Ascending aorta (tissue), 2 donors: ENCODE data around the gene DKC1. TPM values are rescaled to one million over a fixed set of nuclear protein-coding genes. Genes with fewer than 3 reads are reported as not detected.
A peak's percentile ranks its signal among the peaks of the same experiment; 100 is the strongest.

Experiments used
- DNase-seq, 2 donors: peaks; one replicate each; pipeline ENCODE4 v3.0.0-alpha.2; 2019; ENCODE audit warnings: low spot score in 2 of 2
- H3K27ac ChIP-seq, 2 donors: fragments of 200-600 bp; sonication (generic); one replicate each; pipeline ENCODE4 v1.5.1; 2016 to 2017; ENCODE audit warnings: mild to moderate bottlenecking in 1 of 2
- H3K27me3 ChIP-seq: fragments of 200-600 bp; sonication (generic); one replicate; pipeline ENCODE4 v1.5.1; 2017
- H3K36me3 ChIP-seq, 2 donors: fragments of 200-600 bp; sonication (generic); one replicate each; pipeline ENCODE4 v1.5.1; 2016
- H3K4me1 ChIP-seq, 2 donors: fragments of 200-600 bp; sonication (generic); one replicate each; pipeline ENCODE4 v1.5.1; 2016 to 2017; ENCODE audit warnings: mild to moderate bottlenecking in 1 of 2
- H3K4me3 ChIP-seq, 2 donors: fragments of 200-600 bp; sonication (generic); one replicate each; pipeline ENCODE4 v1.5.1; 2016 to 2017; ENCODE audit warnings: mild to moderate bottlenecking in 1 of 2
- H3K9me3 ChIP-seq, 2 donors: fragments of 200-600 bp; sonication (generic); one replicate each; pipeline ENCODE4 v1.5.1; 2016
- intact Hi-C: fragments of 100-400 bp; cut with DNase I; formaldehyde crosslinking; loops from one replicate; pipeline ENCODE4 v1.15.1; 2023
- total RNA-seq: library from RNA; depleted of rRNA; stranded (reverse); fragments of >200 nt; gene quantifications from one replicate; pipeline ENCODE4 v1.1.0, GENCODE V29; 2016
- TF ChIP-seq, protein P1 (sequence below), 3 experiments: fragments of 200-600 bp in 2 of 3; fragments of 450-650 bp in 1 of 3; sonication (generic) in 2 of 3; IDR thresholded peaks; one replicate each; pipeline ENCODE4 v1.5.1; 2016 to 2019; ENCODE audit warnings: antibody characterized with exemption in 3 of 3, mild to moderate bottlenecking in 1 of 3, moderate library complexity in 1 of 3

Gene DKC1
- total RNA-seq, 1 donor from 2014 or later = 3.4 TPM

DNA sequence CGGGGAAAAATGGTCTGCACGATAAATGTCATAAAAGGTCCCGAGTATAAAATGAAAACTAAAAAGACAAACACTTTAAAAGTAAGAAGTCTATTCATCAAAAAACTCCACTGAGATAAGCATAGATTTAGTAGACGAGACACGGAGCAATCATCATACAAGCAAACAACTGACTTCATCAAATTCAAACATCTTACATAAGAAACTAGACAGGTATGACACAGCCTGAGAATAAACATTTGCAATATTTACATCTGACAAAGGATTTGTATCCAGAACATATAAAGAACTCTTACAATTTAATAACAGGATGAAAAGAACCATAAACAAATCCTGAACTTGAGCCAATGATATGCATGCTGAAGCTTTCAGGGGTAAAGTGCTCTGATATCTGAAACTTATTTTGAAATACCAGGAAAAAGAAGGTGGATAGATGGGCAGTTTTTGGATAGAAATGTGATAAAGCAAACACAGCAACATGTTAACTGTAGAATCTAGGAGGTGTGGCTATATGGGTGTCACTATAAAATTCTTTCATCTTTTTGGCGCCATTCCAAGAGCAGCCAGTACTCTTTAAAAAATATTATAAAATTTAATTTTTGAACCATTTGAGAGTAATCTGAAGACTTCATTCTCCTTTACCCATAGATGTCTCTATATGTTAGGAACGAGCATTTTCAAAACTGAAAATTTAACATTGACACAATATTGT is 30.6 kb downstream of the DKC1 start:
- intact Hi-C loops = no loop called here
- DNase-seq = no peak
- H3K9me3 ChIP-seq = no peaks in the 10 kb centered on the region
- no peaks in the 10 kb centered on the region for H3K4me1 ChIP-seq
- no peaks in the 10 kb centered on the region for H3K36me3 ChIP-seq
- no peak overlapping the region for H3K4me3 ChIP-seq
- TF ChIP-seq, protein P1, sequence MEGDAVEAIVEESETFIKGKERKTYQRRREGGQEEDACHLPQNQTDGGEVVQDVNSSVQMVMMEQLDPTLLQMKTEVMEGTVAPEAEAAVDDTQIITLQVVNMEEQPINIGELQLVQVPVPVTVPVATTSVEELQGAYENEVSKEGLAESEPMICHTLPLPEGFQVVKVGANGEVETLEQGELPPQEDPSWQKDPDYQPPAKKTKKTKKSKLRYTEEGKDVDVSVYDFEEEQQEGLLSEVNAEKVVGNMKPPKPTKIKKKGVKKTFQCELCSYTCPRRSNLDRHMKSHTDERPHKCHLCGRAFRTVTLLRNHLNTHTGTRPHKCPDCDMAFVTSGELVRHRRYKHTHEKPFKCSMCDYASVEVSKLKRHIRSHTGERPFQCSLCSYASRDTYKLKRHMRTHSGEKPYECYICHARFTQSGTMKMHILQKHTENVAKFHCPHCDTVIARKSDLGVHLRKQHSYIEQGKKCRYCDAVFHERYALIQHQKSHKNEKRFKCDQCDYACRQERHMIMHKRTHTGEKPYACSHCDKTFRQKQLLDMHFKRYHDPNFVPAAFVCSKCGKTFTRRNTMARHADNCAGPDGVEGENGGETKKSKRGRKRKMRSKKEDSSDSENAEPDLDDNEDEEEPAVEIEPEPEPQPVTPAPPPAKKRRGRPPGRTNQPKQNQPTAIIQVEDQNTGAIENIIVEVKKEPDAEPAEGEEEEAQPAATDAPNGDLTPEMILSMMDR (IDR thresholded peaks at IDR 0.05) = no peak
- no peaks in the 10 kb centered on the region for H3K27me3 ChIP-seq
- no peak overlapping the region for H3K27ac ChIP-seq

DNA sequence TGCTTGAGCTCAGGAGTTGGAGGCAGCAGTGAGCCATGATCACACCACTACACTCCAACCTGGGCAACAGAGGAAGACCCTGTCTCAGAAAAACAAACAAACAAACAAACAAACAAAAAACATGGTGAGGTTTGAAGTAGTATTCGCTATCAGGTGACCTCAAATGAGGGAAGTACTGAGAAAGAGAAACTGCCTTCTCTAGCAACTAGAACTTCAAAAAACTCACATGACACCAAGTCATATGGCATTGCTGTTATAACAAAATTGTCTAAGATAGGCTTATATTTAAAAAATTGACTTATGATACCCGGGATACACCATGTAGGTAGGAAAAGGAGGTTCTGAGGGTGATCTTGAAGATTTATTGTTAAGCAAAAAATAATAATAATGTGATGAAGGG is 32.4 kb downstream of the DKC1 start:
- H3K27me3 ChIP-seq = no peaks in the 10 kb centered on the region
- no peak for DNase-seq
- TF ChIP-seq, protein P1 (IDR thresholded peaks at IDR 0.05) = no peak
- intact Hi-C loops = no loop called here
- no peaks in the 10 kb centered on the region for H3K36me3 ChIP-seq
- H3K9me3 ChIP-seq = no peaks in the 10 kb centered on the region
- H3K4me1 ChIP-seq = no peaks in the 10 kb centered on the region
- H3K4me3 ChIP-seq = no peak overlapping the region
- no peak overlapping the region for H3K27ac ChIP-seq

DNA sequence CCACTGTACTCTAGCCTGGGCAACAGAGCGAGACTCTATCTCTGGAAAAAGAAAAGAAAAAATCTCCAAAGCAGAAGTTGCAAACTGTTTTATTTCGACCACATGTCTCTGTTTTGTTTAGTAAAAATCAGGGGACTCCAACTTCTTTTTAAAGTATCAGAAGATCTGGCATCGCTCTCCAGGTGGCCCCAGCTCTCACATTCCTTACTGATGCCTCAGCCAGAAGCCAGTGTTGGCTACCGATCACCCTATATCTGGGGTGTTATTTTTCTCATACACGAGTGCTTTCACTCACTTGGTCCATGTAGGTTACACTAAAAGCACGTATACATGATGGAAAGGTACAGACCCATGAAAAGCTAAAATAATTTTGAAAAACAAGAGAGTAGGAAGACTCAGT is 34.3 kb downstream of the DKC1 start:
- Histone ChIP-seq H3K4me1 (no peaks in the 10 kb centered on the region), H3K4me3 (no peak overlapping the region), H3K9me3 (no peaks in the 10 kb centered on the region), H3K27ac (no peak overlapping the region), H3K36me3 (no peaks in the 10 kb centered on the region), H3K27me3 (no peaks in the 10 kb centered on the region)
- no peak for DNase-seq
- TF ChIP-seq, protein P1 (IDR thresholded peaks at IDR 0.05) = no peak
- intact Hi-C loops = no loop called here

DNA sequence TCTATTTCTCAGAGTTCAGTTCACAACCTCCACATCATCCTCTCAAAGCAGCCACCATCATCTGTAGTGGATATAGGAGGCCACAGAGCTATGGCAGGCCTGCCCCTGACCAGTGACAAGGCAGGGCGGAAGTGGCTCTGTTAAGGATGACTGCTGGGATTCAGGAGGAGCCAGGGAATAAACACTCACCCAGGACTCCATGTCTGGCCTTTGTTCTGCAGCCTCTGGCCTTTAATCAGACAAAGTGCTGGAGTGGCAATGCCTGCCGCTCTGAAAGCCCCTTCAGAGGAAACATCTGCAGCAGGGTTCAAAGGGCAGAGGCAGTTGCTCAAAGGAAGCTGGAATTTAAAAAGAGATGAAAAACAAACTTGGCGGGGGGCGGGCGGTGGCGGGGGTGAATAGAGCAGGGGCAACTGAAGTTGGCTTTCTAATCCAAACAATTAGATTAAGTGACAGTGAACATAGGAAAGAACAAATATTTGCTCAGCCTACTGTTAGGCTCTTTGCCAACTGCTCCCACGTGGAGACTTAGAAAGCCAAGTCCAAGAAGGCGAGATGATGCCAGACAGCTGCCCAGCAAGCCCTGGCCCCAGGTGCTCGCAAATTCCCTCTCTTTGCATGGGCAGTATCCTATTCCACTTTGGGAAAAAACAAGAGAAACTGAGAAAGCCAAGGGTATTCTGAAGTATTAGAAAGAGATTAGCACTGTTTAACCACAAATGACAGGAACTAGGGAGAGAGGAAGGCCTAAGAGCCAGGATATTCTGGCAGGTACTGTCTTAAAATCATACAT is 37.1 kb downstream of the DKC1 start:
- DNase-seq = no peak
- no peak overlapping the region for H3K4me3 ChIP-seq
- intact Hi-C loops = no loop called here
- H3K27ac ChIP-seq = peak overlapping the region; percentile 31 to 45
- no peaks in the 10 kb centered on the region for H3K9me3 ChIP-seq
- TF ChIP-seq, protein P1 (IDR thresholded peaks at IDR 0.05) = no peak
- no peaks in the 10 kb centered on the region for H3K27me3 ChIP-seq
- H3K36me3 ChIP-seq = no peaks in the 10 kb centered on the region
- H3K4me1 ChIP-seq = no peaks in the 10 kb centered on the region

DNA sequence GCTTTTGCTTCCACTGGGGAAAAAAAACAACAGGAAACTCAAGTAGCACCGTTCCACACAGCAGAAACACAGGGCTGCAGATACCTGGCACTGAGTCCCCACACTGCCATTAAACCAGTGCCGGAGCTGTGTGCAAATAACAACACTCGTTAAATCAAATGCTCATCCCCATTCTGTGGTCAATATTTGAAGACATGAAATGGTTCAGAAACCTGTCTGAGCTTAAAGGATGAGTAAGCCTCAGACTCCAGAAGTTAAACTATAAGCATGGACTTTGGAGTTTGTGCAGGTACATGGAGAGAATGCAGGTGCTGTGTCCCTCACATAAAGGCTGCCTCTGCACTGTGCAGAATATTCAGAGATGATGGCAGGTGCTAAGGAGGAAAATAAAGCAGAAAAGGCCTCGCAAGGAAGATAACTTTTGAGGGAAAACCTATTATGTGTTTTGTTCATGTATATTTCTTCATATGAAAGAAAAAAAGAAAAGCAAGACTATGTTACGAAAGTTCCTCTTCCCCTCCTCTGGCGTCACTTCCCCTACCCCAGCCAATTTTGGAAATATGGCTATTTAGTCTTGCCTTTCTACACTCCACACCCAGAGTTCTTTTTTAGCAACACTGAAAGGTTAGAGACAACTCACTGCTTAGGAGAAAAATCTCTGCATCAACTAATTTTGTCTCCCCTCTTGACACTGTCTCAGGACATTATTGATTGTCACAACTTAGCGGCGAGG is 38.0 kb downstream of the DKC1 start:
- no peak overlapping the region for H3K4me3 ChIP-seq
- TF ChIP-seq, protein P1 (IDR thresholded peaks at IDR 0.05) = no peak
- no peaks in the 10 kb centered on the region for H3K9me3 ChIP-seq
- no peak for DNase-seq
- no peaks in the 10 kb centered on the region for H3K4me1 ChIP-seq
- intact Hi-C loops = no loop called here
- peak overlapping the region in 1 of 2 donors; percentile 18 for H3K27ac ChIP-seq
- H3K36me3 ChIP-seq = no peaks in the 10 kb centered on the region
- H3K27me3 ChIP-seq = no peaks in the 10 kb centered on the region
